NCI-H1048 (cell line): ENCODE measurements around the gene RICTOR.
"Not testable (repeated sequence)": the region's sequence is repeated elsewhere in the genome, so short reads cannot be mapped to it uniquely, and the experiment has no call there.

Experiments
- DNase-seq: peaks from one replicate; lab custom pipeline; 2025; lab: John Stamatoyannopoulos, UW

RICTOR gene

DNA sequence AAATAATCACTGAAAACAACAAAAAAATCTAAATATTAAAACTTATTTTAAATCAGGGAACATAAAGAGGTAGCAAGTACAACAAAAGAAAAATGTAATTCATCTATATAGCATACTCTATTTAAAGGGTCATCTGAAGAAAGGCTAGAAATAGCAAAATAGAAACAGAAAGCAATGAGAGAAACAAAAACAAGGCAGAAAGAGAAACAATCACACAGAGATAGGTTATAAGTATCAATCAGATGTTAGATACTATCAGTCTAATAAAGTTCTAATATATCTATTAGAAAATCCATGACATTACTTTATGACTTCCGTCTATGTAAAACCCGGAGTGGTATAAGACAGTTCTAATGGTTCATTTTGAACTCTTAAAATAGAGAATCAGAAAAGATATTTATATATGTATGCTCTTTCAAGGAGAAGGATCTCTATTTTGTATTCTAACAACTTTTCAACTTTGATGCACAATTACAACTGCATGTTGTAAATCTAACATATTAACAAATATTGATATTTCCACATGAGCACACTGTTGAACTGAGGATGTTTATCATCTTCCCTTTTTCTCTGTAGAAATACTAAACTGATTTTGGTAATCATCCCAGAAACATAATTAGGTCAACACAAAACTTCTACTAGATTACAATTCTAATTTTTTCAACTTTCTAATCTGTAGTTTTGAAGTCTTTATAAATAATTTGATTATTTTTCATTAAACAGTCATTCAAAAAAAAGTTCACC is 15.8 kb downstream of the RICTOR start:
- DNase-seq = no peak

DNA sequence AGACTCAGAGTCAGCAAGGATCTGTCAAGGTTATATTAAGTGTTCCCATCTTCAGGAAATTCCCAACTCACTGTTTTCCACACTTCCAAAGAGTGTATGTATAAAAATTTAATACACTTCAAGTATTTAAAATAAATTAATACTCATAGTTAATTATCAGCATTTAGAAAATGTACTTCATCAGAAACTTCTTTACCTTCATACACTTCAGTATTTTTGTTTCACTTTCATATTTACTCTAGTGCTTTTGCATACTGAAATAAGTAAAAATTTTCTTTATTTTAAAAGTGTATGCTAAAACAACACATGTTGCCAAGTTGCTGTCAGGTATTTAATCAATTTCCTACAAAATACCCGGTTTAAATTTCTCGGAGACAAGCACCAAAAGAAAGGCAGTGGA is 16.5 kb downstream of the RICTOR start:
- DNase-seq = no peak

DNA sequence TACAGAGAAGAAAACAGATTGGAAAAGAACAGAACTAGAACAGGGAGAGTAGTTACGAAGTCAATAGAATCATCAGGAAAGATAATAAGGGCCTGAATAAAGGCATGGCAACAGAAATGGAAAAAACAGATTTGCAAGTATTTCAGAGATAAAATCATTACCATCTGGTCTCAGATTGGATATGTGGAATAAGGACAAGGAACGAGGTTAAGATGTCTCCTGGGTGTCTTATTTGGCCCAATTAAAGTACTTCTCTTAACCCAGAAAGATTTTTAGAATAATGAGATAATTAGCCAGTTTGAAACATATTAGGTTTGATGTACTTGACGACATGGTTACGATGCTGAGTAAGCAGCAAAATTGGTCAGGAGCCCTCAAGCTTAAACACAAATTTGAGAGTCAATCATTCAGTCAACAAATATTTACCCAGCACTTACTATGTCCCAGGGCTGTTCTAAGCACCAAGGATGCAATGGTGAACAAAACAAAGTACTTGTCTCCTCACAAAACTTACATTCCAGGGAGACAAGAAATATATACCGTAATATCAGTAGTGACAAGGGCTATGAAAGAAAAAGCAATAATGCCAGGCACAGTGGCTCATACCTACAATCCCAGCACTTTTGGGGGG is 18.3 kb downstream of the RICTOR start:
- DNase-seq = no peak

DNA sequence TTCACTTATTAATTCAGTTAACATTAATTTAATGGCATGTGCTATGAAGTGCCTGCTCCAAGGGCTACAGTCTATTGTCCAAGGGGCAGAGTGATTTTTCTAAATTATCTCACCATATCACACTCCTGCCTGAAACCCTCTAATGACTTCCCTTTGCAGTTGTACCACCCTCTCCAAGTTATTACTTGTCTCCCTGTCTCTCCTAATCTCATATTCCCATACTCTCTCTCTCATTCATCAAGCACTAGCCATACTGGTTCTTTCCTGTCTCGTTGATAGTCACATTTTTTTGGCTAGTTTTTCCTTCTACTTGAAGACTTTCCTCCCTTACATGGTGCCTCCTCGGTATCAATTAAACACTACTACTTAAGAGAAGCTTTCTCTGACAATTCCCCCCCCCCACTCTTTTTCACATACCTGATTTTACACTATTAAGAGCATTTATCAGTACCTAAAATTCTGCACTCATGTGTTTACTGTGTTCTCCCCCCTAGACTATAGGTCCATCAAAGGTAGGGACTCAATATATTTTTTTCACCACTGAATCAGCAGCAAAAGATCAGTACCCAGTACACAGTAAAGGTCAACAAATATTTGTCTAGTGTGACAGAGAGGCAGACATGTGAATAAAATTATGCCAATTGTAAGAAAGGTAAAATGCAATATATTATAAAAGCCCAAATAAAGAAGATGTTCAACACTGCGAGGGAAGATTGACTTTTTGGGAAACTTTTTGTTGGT is 19.0 kb downstream of the RICTOR start:
- DNase-seq = no peak

DNA sequence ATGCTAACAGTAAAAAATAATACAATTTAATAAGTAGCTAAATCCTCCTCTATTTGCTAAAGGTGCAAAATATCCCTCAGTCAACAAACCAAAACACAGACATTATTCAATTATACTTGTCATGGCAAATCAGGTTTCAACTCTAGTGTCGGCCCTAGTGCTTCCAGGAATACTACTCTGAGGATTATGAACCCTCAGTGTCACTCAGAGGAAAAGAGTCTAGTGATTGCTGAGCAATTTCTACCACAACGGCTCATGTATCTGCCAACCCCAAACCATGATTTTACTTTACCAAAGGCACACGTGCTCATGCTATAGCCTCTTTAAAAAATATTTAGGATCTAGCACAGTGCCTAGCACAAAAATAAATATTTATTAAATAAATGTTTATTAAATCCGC is 21.0 kb downstream of the RICTOR start:
- no peak for DNase-seq

DNA sequence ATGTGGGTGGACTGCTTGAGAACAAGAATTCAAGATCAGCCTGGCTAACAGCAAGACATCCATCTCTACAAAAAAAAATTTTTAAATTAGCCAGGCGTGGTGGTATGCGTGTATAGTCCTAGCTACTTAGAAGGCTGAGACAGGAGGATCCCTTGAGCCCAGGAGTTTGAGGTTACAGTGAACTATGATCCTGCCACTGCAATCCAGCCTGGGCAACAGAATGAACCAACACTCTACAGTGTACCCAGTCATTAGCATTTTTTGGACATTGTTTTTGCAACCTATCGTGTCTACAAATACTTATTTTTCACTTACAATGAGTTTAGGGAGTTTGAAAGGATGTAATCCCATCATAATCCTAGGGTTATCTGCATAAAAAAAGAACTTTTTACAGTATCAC is 22.1 kb downstream of the RICTOR start:
- DNase-seq = no peak

DNA sequence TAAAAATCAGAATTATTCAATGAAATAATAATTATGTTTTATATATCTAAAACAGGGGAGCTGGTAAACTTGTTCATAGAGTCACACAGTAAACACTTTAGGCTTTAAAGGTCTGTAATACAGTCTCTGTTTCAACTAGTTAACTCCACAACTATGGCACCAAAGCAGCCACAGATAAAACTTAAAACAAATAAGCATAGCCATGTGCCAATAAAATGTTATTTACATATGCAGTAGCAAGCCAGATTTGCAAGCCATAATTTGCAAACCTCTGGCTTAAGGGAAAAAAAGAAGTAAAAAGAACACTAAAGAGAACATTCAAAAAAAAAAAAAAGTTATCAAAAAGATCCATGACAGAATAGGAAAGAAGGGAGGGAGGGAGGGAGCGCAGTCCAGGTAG is 24.9 kb downstream of the RICTOR start:
- DNase-seq = no peak

DNA sequence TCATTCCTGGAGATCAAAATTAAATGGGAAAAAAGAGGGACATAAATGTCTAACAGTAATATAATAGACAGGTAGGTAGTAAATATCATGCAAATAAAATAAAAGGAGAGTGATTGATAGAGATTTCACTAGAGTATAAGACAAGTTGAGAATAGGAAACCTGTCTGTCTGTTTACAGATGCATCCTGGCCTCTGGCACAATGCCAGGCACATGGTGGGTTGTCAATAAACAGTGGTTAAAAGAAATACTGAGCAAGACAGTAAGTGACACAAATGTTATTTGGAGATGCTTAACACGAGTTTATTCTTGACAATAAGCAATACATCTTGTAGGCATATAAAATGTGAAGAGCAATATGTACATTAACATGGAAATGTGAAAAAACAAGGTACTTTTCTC is 33.3 kb downstream of the RICTOR start:
- no peak for DNase-seq

DNA sequence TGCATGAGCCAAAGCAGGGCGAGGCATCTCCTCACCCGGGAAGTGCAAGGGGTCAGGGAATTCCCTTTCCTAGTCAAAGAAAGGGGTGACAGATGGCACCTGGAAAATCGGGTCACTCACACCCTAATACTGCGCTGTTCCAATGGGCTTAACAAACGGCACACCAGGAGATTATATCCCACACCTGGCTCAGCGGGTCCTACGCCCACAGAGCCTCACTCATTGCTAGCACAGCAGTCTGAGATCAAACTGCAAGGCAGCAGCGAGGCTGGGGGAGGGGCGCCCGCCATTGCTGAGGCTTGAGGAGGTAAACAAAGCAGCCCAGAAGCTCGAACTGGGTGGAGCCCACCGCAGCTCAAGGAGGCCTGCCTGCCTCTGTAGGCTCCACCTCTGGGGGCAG is 39.7 kb downstream of the RICTOR start:
- not testable (repeated sequence) for DNase-seq

DNA sequence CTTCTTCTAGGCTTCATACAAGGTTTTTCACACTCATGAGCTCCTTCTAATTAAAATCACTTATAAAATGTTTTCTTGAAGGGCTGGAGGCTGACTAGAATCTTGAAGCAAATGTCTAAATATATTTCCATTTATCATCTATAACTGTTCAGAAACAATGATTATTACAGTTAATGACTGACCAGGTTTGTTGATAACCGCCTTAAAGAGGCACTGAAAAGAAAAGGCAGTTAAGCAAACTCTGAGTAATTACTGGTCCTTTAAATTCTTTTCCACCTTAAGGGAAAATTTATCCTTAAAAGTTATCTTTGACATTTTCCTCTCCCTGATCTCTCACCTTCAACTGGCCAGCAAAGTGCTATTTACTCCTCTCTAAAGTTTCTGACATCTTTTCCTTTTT is 43.2 kb downstream of the RICTOR start:
- DNase-seq = no peak

DNA sequence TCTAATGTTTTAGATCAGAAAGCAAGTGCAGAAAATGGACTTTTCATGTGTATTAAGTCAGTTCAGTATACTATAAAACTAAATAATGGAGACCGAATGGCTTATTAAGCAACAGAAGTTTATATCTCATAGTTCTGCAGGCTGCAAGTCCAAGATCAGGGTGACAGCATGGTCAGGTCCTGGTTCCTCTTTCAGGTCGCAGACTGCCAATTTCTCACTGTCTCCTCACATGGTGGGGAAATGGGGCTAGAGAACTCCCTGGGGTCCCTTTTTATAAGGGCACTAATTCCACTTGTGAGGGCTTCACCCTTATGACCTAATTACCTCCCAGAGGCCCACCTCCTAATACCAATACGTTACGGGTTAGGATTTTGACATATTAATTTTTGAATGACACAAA is 48.7 kb downstream of the RICTOR start:
- DNase-seq = no peak

DNA sequence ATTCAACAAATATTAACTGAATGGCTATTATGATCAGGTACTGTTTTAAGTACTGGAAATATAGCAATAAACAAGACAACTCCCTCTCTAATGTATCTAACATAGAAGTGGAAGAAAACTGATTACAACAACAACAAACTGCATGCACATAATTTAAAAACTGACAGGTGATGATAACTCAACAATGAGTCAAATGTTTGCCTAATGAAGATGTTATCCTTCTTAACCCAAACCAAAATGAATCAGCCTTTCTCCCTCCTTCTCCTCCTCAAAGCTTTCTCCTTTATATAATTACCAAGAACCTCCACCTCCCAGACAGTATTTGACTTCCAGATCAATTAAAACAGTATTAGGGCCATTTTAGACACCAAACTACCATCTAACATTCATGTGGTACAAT is 49.3 kb downstream of the RICTOR start:
- no peak for DNase-seq

DNA sequence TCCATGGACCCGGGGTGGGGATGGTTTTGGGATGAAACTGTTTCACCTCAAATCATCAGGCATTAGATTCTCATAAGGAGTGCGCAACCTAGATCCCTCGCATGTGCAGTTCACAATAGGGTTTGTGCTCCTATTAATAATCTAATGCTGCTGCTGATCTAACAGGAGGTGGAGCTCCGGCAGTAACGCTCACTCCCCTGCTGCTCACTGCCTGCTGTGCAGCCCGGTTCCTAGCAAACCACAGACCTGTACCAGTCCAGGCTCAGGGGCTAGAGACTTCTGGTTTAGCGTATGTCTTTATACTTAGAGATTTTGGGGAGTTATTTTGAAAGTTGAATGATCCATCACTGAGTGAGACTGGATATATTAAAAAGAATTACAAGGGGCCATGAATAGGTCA is 50.2 kb downstream of the RICTOR start:
- DNase-seq = no peak

DNA sequence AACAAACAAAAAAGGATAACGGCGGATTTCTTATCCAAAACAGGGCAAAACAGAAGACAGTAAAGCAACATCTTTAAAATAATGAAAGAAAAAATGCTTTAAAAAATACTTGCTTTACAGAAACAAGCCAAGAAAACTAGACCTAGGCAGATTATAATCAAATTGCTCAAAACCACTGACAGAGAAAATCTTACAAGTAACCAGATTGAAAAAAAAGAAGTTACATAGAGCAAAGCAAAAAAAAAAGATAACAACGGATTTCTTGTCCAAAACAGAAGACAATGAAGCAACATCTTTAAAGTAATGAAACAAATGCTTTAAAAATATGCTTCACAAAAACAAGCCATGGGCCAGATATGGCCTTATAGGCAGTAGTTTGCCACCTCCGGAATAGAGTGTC is 51.1 kb downstream of the RICTOR start:
- no peak for DNase-seq

DNA sequence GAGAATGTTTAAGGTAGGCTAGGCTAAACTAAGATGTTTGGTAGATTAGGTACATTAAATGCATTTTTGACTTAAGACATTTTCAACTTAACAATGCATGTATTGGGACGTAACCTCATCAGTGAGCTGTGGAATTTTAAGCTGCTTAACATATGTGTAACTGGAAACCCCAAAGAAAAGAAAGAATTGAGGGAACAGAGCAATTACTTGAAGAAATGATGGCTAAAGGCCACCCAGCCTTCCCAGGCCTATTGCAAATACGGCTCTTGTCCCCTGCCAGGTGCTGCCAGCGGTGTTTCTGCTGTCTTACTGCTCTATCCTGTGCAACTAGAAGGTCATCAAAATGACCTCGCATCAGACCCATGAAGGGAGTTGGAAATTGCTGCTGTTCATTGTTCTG is 52.0 kb downstream of the RICTOR start:
- no peak for DNase-seq

DNA sequence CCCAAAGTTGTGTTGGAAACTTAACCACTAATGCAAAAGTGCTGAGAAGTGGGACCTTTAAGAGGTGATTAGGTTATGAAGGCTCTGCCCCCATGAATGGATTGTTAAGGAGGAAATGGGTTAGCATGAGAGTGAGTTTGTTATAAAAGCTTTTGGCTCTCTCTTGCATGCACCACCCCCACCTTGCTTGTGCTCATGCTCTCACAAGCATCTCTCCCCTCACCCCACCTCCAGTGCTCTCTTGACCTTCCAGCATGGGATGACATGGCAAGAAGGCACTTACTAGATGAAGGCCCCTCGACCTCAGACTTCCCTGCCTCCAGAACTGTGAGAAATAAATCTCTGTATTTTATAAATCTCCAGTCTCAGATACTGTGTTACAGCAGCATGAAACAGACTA is 52.8 kb downstream of the RICTOR start:
- DNase-seq = no peak

DNA sequence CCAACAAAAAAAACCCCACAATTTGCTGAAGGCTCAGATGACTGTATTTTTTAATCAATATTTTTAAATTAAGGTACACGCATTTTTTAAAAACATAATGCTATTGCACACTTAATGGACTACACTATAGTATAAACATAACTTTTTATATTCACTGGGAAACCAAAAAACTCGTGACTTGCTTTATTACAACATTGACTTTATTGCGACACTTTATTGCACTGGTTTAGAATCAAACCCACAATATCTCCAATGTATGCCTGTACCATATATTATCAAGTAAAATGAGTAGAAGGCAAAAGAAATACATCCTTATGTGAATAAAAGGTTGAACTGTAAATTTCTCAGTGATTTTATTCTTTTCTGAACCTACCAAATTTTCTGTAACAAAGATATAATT is 53.7 kb downstream of the RICTOR start:
- no peak for DNase-seq

DNA sequence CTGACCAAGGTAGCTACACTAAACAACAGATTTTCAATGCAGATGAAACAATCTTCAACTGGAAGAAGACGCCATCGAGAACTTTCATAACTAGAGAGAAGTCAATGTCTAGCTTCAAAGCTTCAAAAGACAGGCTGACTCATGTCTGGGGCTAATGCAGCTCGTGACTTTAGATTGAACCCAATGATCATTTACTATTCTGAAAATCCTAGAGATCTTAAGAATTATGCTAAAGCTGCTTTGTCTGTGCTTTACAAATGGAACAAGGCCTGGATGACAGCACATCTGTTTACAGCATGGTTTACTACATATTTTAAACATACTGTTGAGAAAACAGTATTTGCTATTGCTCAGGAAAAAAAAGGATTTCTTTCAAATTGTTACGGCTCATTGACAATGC is 54.9 kb downstream of the RICTOR start:
- no peak for DNase-seq

DNA sequence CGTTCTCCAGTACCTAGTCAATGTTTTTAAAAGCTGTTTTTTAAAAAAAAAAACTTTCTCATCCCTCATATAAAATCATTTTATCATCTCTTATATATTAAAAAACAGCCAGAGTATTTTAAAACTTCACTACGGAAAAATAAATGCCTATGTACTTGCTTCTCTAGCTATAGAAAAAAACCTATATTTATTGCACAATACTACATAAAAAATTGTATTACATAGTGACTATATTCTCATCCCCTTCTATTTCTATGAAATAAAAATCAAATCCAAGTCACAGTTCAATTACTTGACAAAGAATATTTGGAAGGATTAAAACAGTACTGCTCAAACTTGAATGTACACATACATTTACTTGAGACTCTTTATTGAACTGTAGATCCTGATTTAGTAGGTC is 56.7 kb downstream of the RICTOR start:
- DNase-seq = no peak

DNA sequence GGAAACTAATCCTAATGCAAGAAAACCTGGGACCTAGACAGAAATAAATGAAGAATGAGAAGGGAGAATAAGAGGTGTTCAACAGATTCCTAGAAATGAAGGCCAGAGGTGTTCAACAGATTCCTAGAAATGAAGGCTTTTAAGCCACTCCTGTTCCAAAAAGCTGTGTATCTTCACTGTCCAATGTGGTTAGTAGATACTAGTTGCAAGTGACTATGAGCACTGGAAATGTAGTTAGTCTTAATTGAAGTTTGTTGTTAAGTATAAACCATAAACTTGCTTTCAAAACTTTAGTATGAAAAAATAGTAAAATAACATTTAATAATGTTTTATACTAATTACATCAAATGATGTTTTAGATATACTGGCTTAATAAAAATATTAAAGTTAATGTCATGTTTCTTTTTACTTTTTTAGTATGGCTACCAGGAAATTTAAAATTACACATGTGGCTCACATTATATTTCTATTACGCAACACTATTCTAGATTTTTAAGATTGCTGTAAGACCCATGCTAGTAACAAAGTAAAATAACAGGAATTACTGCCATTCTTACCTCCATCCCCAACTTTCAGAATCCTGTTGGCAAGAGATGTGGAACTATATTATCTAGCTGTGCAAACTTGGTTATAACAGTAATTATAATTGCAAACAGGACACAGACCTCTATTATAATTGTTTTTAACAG is 57.5 kb downstream of the RICTOR start:
- DNase-seq = no peak

DNA sequence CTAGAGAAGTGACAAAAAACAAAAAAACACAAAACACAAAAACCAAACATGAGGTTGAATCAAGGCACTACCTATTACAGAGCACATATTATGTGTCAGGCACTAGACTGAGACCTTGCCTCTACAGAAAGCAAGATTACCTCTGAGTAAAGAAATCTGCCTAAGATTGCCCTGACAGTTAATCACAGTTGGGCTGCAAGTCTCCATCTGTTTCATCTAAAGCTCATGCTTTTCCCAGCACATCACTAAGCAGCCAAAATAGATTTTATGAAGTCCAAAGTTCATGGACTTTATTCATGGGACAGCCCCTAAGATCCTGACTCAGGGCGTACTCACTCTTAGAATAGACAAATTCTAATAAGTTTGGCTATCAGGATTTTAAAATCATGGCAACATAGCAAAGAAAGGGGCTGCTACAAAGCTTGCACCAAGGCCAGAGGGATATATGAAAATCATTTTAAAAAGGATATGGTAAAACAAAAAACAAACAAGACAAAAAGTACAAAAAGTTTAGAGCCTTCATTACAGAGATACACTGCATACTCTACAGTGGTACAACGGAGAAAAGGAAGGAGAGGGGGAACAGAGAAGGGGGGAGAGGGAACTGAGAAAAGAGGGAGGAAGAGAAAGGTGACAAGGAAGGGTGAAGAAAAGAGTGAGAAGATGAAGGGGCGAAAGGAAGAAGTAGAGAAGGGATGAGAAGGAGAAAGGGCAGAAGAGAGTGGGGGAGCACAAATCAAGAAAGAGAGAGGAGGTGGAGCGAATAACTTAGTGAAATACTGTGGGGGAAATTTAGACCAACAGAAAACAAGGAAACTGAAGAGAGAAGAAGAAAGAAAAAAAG is 58.2 kb downstream of the RICTOR start:
- no peak for DNase-seq

DNA sequence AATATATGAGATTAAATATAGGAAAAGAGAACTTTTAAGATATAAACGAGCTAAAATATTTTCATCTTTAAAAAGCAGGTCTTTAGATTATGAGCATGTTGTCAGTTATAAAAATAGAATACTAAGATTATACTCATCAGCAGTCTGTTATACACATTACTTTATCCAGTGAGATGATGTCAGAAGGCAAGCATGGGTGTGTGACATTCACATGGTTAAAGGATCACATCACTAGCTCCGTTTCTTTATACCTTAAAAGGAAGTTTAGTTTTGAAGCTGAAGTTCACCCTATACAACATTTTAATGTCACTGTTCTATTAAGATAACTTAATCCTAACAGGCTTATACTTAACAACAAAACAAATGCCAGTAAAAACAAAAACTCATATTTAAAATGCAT is 59.6 kb downstream of the RICTOR start:
- DNase-seq = no peak
